HepG2 (cell line): ENCODE results near the gene LBX2. TPM values are rescaled to one million over a fixed set of nuclear protein-coding genes. Genes with fewer than 3 reads are reported as not detected.

Source experiments
- HDAC1 ChIP-seq: sonication (generic); formaldehyde crosslinking; IDR thresholded peaks from 2 replicates; pipeline ENCODE4 v1.5.1; 2020; ENCODE audit warnings: mild to moderate bottlenecking, missing genetic modification reagents
- KLF16 ChIP-seq, 2 experiments: sonication (generic) in 1 of 2; formaldehyde crosslinking in 1 of 2; IDR thresholded peaks; 2 replicates each; pipeline versions ENCODE4 v1.6.1 to v1.8.0; 2016 to 2023; ENCODE audit warnings: missing genetic modification reagents in 2 of 2, missing compliant biosample characterization in 1 of 2
- MEF2D ChIP-seq: sonication (generic); formaldehyde crosslinking; IDR thresholded peaks from 2 replicates; pipeline ENCODE4 v1.5.1; 2020; ENCODE audit warnings: mild to moderate bottlenecking, missing genetic modification reagents
- MXD3 ChIP-seq: IDR thresholded peaks from 2 replicates; pipeline ENCODE4 v1.6.1; 2016; ENCODE audit warnings: mild to moderate bottlenecking, missing biosample characterization, missing genetic modification reagents
- NFAT5 ChIP-seq: sonication (generic); formaldehyde crosslinking; IDR thresholded peaks from 2 replicates; pipeline ENCODE4 v1.4.0; 2020; ENCODE audit warnings: missing genetic modification reagents
- STAT6 ChIP-seq: sonication (generic); formaldehyde crosslinking; IDR thresholded peaks from 2 replicates; pipeline ENCODE4 v1.4.0; 2020; ENCODE audit warnings: missing genetic modification reagents, mild to moderate bottlenecking, borderline replicate concordance
- TARDBP ChIP-seq: sonication (generic); formaldehyde crosslinking; IDR thresholded peaks from 2 replicates; pipeline ENCODE4 v1.8.0; 2022; ENCODE audit warnings: mild to moderate bottlenecking, missing genetic modification reagents
- TBX2 ChIP-seq: sonication (generic); formaldehyde crosslinking; IDR thresholded peaks from 2 replicates; pipeline ENCODE4 v1.5.0; 2020; ENCODE audit warnings: missing genetic modification reagents, mild to moderate bottlenecking, borderline replicate concordance
- TFDP1 ChIP-seq: IDR thresholded peaks from 2 replicates; pipeline ENCODE4 v1.6.1; 2016; ENCODE audit warnings: missing compliant biosample characterization, missing genetic modification reagents, borderline replicate concordance
- ZBTB4 ChIP-seq: sonication (generic); formaldehyde crosslinking; IDR thresholded peaks from 2 replicates; pipeline ENCODE4 v1.4.0; 2020; ENCODE audit warnings: missing genetic modification reagents, mild to moderate bottlenecking, borderline replicate concordance
- ZFP36 ChIP-seq: fragments of 150-350 bp; IDR thresholded peaks from 2 replicates; pipeline ENCODE4 v1.6.1; 2018; ENCODE audit warnings: borderline replicate concordance, low read length, low read depth; ENCODE audit not compliant: partially characterized antibody
- ZKSCAN5 ChIP-seq: sonication (generic); formaldehyde crosslinking; IDR thresholded peaks from 2 replicates; pipeline ENCODE4 v1.5.1; 2020; ENCODE audit warnings: mild to moderate bottlenecking, missing genetic modification reagents
- ZNF557 ChIP-seq: sonication (generic); formaldehyde crosslinking; IDR thresholded peaks from 2 replicates; pipeline ENCODE4 v1.4.0; 2020; ENCODE audit warnings: missing genetic modification reagents
- ZNF839 ChIP-seq: sonication (generic); formaldehyde crosslinking; IDR thresholded peaks from 2 replicates; pipeline ENCODE4 v1.4.0; 2020; ENCODE audit warnings: missing genetic modification reagents, mild to moderate bottlenecking, borderline replicate concordance
- polyA plus RNA-seq, 8 experiments: library from polyadenylated mRNA; depleted of rRNA in 3 of 8; stranded (reverse) in 7 of 8; unstranded in 1 of 8; fragments of >200 nt; fragmentation: Illumina TruSeq in 4 of 8; extraction: Trizol in 4 of 8; gene quantifications; 2 replicates each; pipeline versions ENCODE4 v1.2.1 to v1.2.3, GENCODE V29; 2011 to 2016; ENCODE audit warnings: low read depth in 4 of 8, missing spikeins in 1 of 8, mixed read lengths in 1 of 8; ENCODE audit not compliant: insufficient read depth in 1 of 8
- total RNA-seq, 5 experiments: library from RNA; depleted of rRNA; stranded (reverse); fragments of >200 nt; fragmentation: Illumina TruSeq; extraction: Trizol; gene quantifications; 2 replicates each; pipeline ENCODE4 v1.2.3, GENCODE V29; 2016; ENCODE audit warnings: low read depth in 1 of 5

Gene LBX2
- total and polyA plus RNA-seq, 2 of the 13 experiments (the other 11 are each of a cell fraction or from before 2014, with no cell fraction given): 6.4 to 8.1 TPM

GRCh38 chr2:74512744-74513604 is 13.6 kb upstream of the LBX2 start (continued):
- TF ChIP-seq ZBTB4 (CRISPR knock-in tag) (peak; percentile 25; the same call in 1 of the 2 replicates), ZNF839 (0 out of 2 replicates have a peak, but pooled peaks have one; percentile 36), MXD3 (CRISPR knock-in tag) (peak; percentile 32; the same call in 1 of the 2 replicates), TARDBP (CRISPR knock-in tag) (peak; percentile 72), HDAC1 (CRISPR knock-in tag) (peak; percentile 31; the same call in 1 of the 2 replicates), MEF2D (CRISPR knock-in tag) (no peak), STAT6 (CRISPR knock-in tag) (peak; percentile 49; the same call in 1 of the 2 replicates), ZNF557 (CRISPR knock-in tag) (no peak), KLF16 (CRISPR knock-in tag; IDR thresholded peaks at IDR 0.05) (peak in 1 of 2 experiments; percentile 39; a peak in 1 of 4 replicates), TFDP1 (CRISPR knock-in tag) (peak; percentile 19; the same call in 1 of the 2 replicates), NFAT5 (no peak), ZFP36 (no peak), ZKSCAN5 (CRISPR knock-in tag) (no peak), TBX2 (CRISPR knock-in tag) (peak; percentile 57)
